Measurements from ENCODE around the gene OTX2. TPM values are rescaled to one million over a fixed set of nuclear protein-coding genes. Genes with fewer than 3 reads are reported as not detected.

The OTX2 gene
- total RNA-seq, 2 experiments from 2014 or later, result not detected

DNA sequence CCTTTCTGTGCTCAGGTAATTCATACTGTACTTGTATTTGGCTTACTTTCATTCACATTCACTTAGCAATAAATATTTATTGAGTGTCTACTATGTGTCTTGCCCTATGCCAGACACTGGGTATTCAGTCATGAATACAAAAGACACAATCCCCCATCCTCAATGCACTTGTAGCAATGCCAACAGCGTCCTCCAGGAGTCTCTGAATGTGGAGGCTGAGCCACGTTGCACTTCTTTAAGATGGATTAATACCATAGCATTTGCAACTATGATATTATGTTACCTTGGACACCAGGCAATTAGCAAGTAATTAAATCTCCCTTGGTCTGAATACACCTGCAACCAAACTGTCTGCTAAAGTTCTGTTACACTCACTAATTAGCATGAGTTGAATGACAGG is 58.8 kb downstream of the OTX2 start:
- H3K27ac Mint-ChIP-seq, result no peak overlapping the region
- DNase-seq (no peak), ATAC-seq (no peak)
- no peaks in the 10 kb centered on the region for H3K4me1 Mint-ChIP-seq
- H3K27me3 Mint-ChIP-seq, result peaks cover 13% of the 10 kb centered on the region
- H3K4me3 Mint-ChIP-seq, result no peak overlapping the region
- no peaks in the 10 kb centered on the region for H3K9me3 Mint-ChIP-seq (ENCODE audit: low read depth)
- no peaks in the 10 kb centered on the region for H3K36me3 Mint-ChIP-seq
- CTCF ChIA-PET, result no interaction called here

Other genes starting within 250 kb of the OTX2 start
- gene TMEM260, start 230.7 kb downstream of the OTX2 start, total RNA-seq, result 10 to 100 TPM; 13.0 to 15.0 TPM

Measured in activated CD8-positive, alpha-beta memory T cell treated with anti-CD3 and anti-CD28 coated beads, Interleukin-2, amount 10 ng/mL, durations not matched to agents 7 days and 5 days (primary cell).